GM19193 (cell line): ENCODE results near the gene LHX5.

Experiments
- POLR2A ChIP-seq: IDR thresholded peaks from 4 replicates; pipeline ENCODE4 v1.6.1; 2011; ENCODE audit not compliant: insufficient read depth, insufficient read length; ENCODE audit errors: extremely low read depth

Gene LHX5

GRCh38 chr12:113462998-113463745 is 8.5 kb downstream of the LHX5 start:
- TF ChIP-seq POLR2A: no peak

GRCh38 chr12:113462117-113462774 is 9.4 kb downstream of the LHX5 start:
- no peak for TF ChIP-seq POLR2A

GRCh38 chr12:113461666-113462065 is 10.0 kb downstream of the LHX5 start:
- no peak for TF ChIP-seq POLR2A

GRCh38 chr12:113459981-113460380 is 11.7 kb downstream of the LHX5 start:
- TF ChIP-seq POLR2A: no peak

GRCh38 chr12:113457710-113458109 is 14.0 kb downstream of the LHX5 start:
- no peak for TF ChIP-seq POLR2A

GRCh38 chr12:113457185-113457584 is 14.5 kb downstream of the LHX5 start:
- TF ChIP-seq POLR2A: no peak

GRCh38 chr12:113456761-113457160 is 14.9 kb downstream of the LHX5 start:
- no peak for TF ChIP-seq POLR2A

- TF ChIP-seq POLR2A: no peak
Measured at GRCh38 chr12:113456199-113456598, 15.5 kb downstream of the LHX5 start.

GRCh38 chr12:113453330-113453729 is 18.3 kb downstream of the LHX5 start:
- no peak for TF ChIP-seq POLR2A

- no peak for TF ChIP-seq POLR2A
Measured at GRCh38 chr12:113452458-113452857, 19.2 kb downstream of the LHX5 start.

- TF ChIP-seq POLR2A: no peak
Measured at GRCh38 chr12:113449839-113450238, 21.8 kb downstream of the LHX5 start.

GRCh38 chr12:113449299-113449698 is 22.4 kb downstream of the LHX5 start:
- TF ChIP-seq POLR2A: no peak

GRCh38 chr12:113448873-113449272 is 22.8 kb downstream of the LHX5 start:
- TF ChIP-seq POLR2A: no peak

GRCh38 chr12:113445544-113446171 is 26.0 kb downstream of the LHX5 start:
- no peak for TF ChIP-seq POLR2A

GRCh38 chr12:113443030-113443539 is 28.6 kb downstream of the LHX5 start:
- no peak for TF ChIP-seq POLR2A
